Endothelial cell of umbilical vein (primary cell): ENCODE results near the gene MED15. TPM values are rescaled to one million over a fixed set of nuclear protein-coding genes. Genes with fewer than 3 reads are reported as not detected.

Source experiments
- BruUV-seq: library from RNA; stranded (reverse); fragments of 400-500 nt; replicated peaks from 2 replicates; lab custom pipeline; 2021; lab: Mats Ljungman, UMichigan
- CTCF ChIA-PET: fragments of 300-600, 350-600 bp; sonication (Branson Sonifier 250); formaldehyde crosslinking; loops from one replicate; lab custom pipeline; 2021; ENCODE audit warnings: antibody characterized with exemption, inconsistent platforms; lab: Charles Lee
- POLR2A ChIA-PET: fragments of 300-600, 350-600 bp; sonication (Branson Sonifier 250); formaldehyde crosslinking; loops from one replicate; lab custom pipeline; 2021; ENCODE audit warnings: antibody characterized with exemption, inconsistent platforms; lab: Charles Lee
- DNase-seq: peaks from one replicate; pipeline ENCODE4 v3.0.0-alpha.2; 2011; ENCODE audit warnings: low read depth, low spot score
- FAIRE-seq: peaks from 2 replicates; lab custom pipeline; 2011; peaks lifted over from hg19 to GRCh38; lab: Jason Lieb, UNC
- H2AFZ ChIP-seq: 2 replicates; pipeline ENCODE4 v1.6.0; 2012; ENCODE audit warnings: low read depth, low read length, control low read depth, inconsistent platforms
- H3K27ac ChIP-seq: 2 replicates; pipeline ENCODE4 v1.5.1; 2011; ENCODE audit warnings: low read depth, mild to moderate bottlenecking, control low read depth, low read length, moderate library complexity; ENCODE audit not compliant: insufficient read depth
- H3K27me3 ChIP-seq, 2 experiments: 2 replicates each; pipeline versions ENCODE4 v1.6.0 to v1.6.1; 2011; ENCODE audit warnings: low read length in 2 of 2, mixed read lengths in 1 of 2; ENCODE audit not compliant: control insufficient read depth in 2 of 2, insufficient read depth in 2 of 2
- H3K36me3 ChIP-seq, 2 experiments: 2 replicates in 1 of 2; 3 replicates in 1 of 2; pipeline ENCODE4 v1.5.1; 2011; ENCODE audit warnings: low read length in 2 of 2, mild to moderate bottlenecking in 1 of 2, moderate library complexity in 1 of 2; ENCODE audit not compliant: control insufficient read depth in 2 of 2, insufficient read depth in 2 of 2; ENCODE audit errors: extremely low read depth in 1 of 2
- H3K4me1 ChIP-seq: 3 replicates; pipeline ENCODE4 v1.5.1; 2011; ENCODE audit warnings: mild to moderate bottlenecking, low read length; ENCODE audit not compliant: control insufficient read depth, insufficient read depth; ENCODE audit errors: extremely low read depth
- H3K4me2 ChIP-seq: 2 replicates; pipeline ENCODE4 v1.6.1; 2011; ENCODE audit warnings: low read length, control low read depth, mixed read lengths; ENCODE audit not compliant: insufficient read depth
- H3K4me3 ChIP-seq, 3 experiments: fragments of 200-600 bp in 1 of 3; sonication (generic), shearing (Covaris generic) in 1 of 3; replicated peaks in 1 of 3; 2 replicates each; pipeline ENCODE4 v1.5.1; 2011 to 2016; ENCODE audit warnings: control low read depth in 3 of 3, low read length in 3 of 3, mild to moderate bottlenecking in 2 of 3, inconsistent platforms in 1 of 3, low read depth in 1 of 3, moderate library complexity in 1 of 3; ENCODE audit not compliant: insufficient read depth in 1 of 3
- H3K79me2 ChIP-seq: 2 replicates; pipeline ENCODE4 v1.6.0; 2012; ENCODE audit warnings: low read length, inconsistent platforms; ENCODE audit not compliant: control insufficient read depth, insufficient read depth
- H3K9ac ChIP-seq: replicated peaks from 2 replicates; pipeline ENCODE3; 2011; ENCODE audit warnings: low read length, control low read depth; ENCODE audit not compliant: insufficient read depth; ENCODE audit errors: extremely low read depth
- H3K9me1 ChIP-seq: replicated peaks from 3 replicates; pipeline ENCODE4 v1.6.0; 2011; ENCODE audit warnings: mild to moderate bottlenecking, low read length; ENCODE audit not compliant: control insufficient read depth, insufficient read depth; ENCODE audit errors: extremely low read depth
- H3K9me3 ChIP-seq: replicated peaks from 2 replicates; pipeline ENCODE4 v1.5.1; 2012; ENCODE audit warnings: low read length, inconsistent platforms; ENCODE audit not compliant: control insufficient read depth, insufficient read depth
- H4K20me1 ChIP-seq: replicated peaks from 2 replicates; pipeline ENCODE3; 2011; ENCODE audit warnings: mild to moderate bottlenecking, low read length; ENCODE audit not compliant: control insufficient read depth, insufficient read depth; ENCODE audit errors: extremely low read depth
- EZH2 ChIP-seq: IDR thresholded peaks from 2 replicates; pipeline ENCODE4 v1.6.1; 2012; ENCODE audit warnings: borderline replicate concordance, low read depth, mild to moderate bottlenecking, moderate library complexity, low read length, inconsistent platforms; ENCODE audit not compliant: severe bottlenecking
- FOS ChIP-seq: IDR thresholded peaks from 2 replicates; pipeline ENCODE4 v1.6.1; 2011; ENCODE audit warnings: mild to moderate bottlenecking, low read length, moderate library complexity, borderline replicate concordance; ENCODE audit not compliant: insufficient read depth
- GATA2 ChIP-seq: IDR thresholded peaks from 2 replicates; pipeline ENCODE4 v1.7.0; 2011; ENCODE audit warnings: low read depth, mild to moderate bottlenecking, moderate library complexity, mixed read lengths, low read length; ENCODE audit not compliant: insufficient read length, insufficient read depth
- JUN ChIP-seq: IDR thresholded peaks from 2 replicates; pipeline ENCODE4 v1.6.1; 2011; ENCODE audit warnings: borderline replicate concordance, low read depth; ENCODE audit not compliant: insufficient read length, insufficient read depth
- MYC ChIP-seq: IDR thresholded peaks from one replicate; pipeline ENCODE4 v1.6.1; 2011; ENCODE audit warnings: mild to moderate bottlenecking, low read depth, low read length
- POLR2A ChIP-seq: IDR thresholded peaks from 2 replicates; pipeline ENCODE4 v1.6.1; 2012; ENCODE audit warnings: low read depth, mild to moderate bottlenecking, control low read depth, low read length
- POLR2AphosphoS5 ChIP-seq: IDR thresholded peaks from 2 replicates; pipeline ENCODE4 v1.6.1; 2012; ENCODE audit warnings: low read depth, mild to moderate bottlenecking, control low read depth, low read length, moderate library complexity; ENCODE audit not compliant: insufficient read depth
- dilution Hi-C: fragments of 300-500 bp; cut with MboI; formaldehyde crosslinking; loops from one replicate; pipeline ENCODE4 v1.15.0; 2019; ENCODE audit warnings: low sequenced_read_pairs; ENCODE audit not compliant: extremely low pct_ligation_motif_present
- intact Hi-C: fragments of 100-400 bp; cut with micrococcal nuclease; formaldehyde crosslinking; loops from one replicate; pipeline ENCODE4 v1.10.0; 2022
- polyA plus RNA-seq, 4 experiments: library from polyadenylated mRNA; depleted of rRNA in 3 of 4; stranded (reverse) in 3 of 4; unstranded in 1 of 4; fragments of >200 nt; gene quantifications; 2 replicates each; pipeline versions ENCODE4 v1.2.1 to v1.2.3, GENCODE V29; 2011 to 2012; ENCODE audit warnings: missing spikeins in 1 of 4
- total RNA-seq: library from RNA; stranded (reverse); gene quantifications from 2 replicates; pipeline ENCODE4 v1.2.3, GENCODE V29; 2021
- TF ChIP-seq, protein P1 (sequence below): IDR thresholded peaks from 2 replicates; pipeline ENCODE4 v1.6.1; 2011; ENCODE audit not compliant: insufficient read depth, insufficient read length
- TF ChIP-seq, protein P2 (sequence below), 2 donors: IDR thresholded peaks; 1 replicate in 1 of 2; 2 replicates in 1 of 2; pipeline ENCODE4 v1.5.1; 2011; ENCODE audit warnings: low read length in 2 of 2, mild to moderate bottlenecking in 2 of 2, moderate library complexity in 2 of 2, control low read depth in 1 of 2, inconsistent platforms in 1 of 2, low read depth in 1 of 2; ENCODE audit not compliant: insufficient read depth in 1 of 2; ENCODE audit errors: extremely low read depth in 1 of 2

The MED15 gene
- total and polyA plus RNA-seq, 2 donors (not counting 3 experiments of a cell fraction or from before 2014, with no cell fraction given), result 68.1 to 138 TPM

DNA sequence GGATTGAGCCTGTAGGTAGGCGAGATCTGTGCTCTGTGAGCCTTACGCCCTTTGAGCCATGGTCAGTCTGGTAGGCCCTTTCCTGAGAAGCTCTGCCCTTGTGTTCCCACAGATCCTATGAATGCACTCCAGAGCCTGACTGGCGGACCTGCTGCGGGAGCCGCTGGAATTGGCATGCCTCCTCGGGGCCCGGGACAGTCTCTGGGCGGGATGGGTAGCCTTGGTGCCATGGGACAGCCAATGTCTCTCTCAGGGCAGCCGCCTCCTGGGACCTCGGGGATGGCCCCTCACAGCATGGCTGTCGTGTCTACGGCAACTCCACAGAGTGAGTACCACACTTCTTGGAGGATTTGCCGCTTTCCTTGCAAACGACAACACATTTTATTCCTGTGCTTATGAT lies 47.4 kb downstream of the MED15 start:
- dilution Hi-C loops, result no loop called here
- Histone ChIP-seq H3K9ac (no peak overlapping the region), H3K9me3 (no peaks in the 10 kb centered on the region), H3K79me2 (peaks cover 76% of the 10 kb centered on the region), H3K9me1 (no peaks in the 10 kb centered on the region), H3K27ac (no peak overlapping the region), H3K4me2 (no peak overlapping the region), H2AFZ (no peak overlapping the region), H4K20me1 (no peaks in the 10 kb centered on the region), H3K4me3 (no peak overlapping the region), H3K36me3 (peaks cover 17 to 20% of the 10 kb centered on the region in 2 experiments), H3K27me3 (no peaks in the 10 kb centered on the region), H3K4me1 (peaks cover 48% of the 10 kb centered on the region)
- FAIRE-seq, result no peak
- ChIA-PET POLR2A (no interaction called here), CTCF (interaction anchor here (1.0 to 3.4 kb wide), 2 partner anchors 10 to 13 kb away, joined by 3 to 18 read pairs; no protein-coding TSS in a partner anchor)
- intact Hi-C loops, result no loop called here
- TF ChIP-seq, protein P1, sequence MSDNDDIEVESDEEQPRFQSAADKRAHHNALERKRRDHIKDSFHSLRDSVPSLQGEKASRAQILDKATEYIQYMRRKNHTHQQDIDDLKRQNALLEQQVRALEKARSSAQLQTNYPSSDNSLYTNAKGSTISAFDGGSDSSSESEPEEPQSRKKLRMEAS, result no peak
- TF ChIP-seq, protein P2, sequence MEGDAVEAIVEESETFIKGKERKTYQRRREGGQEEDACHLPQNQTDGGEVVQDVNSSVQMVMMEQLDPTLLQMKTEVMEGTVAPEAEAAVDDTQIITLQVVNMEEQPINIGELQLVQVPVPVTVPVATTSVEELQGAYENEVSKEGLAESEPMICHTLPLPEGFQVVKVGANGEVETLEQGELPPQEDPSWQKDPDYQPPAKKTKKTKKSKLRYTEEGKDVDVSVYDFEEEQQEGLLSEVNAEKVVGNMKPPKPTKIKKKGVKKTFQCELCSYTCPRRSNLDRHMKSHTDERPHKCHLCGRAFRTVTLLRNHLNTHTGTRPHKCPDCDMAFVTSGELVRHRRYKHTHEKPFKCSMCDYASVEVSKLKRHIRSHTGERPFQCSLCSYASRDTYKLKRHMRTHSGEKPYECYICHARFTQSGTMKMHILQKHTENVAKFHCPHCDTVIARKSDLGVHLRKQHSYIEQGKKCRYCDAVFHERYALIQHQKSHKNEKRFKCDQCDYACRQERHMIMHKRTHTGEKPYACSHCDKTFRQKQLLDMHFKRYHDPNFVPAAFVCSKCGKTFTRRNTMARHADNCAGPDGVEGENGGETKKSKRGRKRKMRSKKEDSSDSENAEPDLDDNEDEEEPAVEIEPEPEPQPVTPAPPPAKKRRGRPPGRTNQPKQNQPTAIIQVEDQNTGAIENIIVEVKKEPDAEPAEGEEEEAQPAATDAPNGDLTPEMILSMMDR (IDR thresholded peaks at IDR 0.05; ENCODE audit: extremely low read depth in 1 of 2, insufficient read depth in 1 of 2, low read depth in 1 of 2, low read length in 2 of 2), result no peak
- TF ChIP-seq EZH2, result no peak
- no peak for TF ChIP-seq POLR2AphosphoS5
- no peak for TF ChIP-seq GATA2
- no peak for TF ChIP-seq JUN
- TF ChIP-seq POLR2A, result no peak
- TF ChIP-seq MYC, result no peak
- TF ChIP-seq FOS, result no peak
- no TSS peak for BruUV-seq
- no peak for DNase-seq
